Small intestine (tissue), 7 donors: ENCODE data around the gene CBX8. TPM values are rescaled to one million over a fixed set of nuclear protein-coding genes. Genes with fewer than 3 reads are reported as not detected.

ENCODE experiments used
- DNase-seq, 2 donors: peaks; one replicate each; pipeline versions ENCODE4 v3.0.0 to v3.0.0-alpha.2; 2013
- FAIRE-seq: peaks from 2 replicates; lab custom pipeline; 2012; peaks lifted over from hg19 to GRCh38; lab: Jason Lieb, UNC
- H3K27ac ChIP-seq, 3 donors: one replicate each; pipeline ENCODE4 v1.5.1; 2013; ENCODE audit warnings: low read length in 2 of 3, mild to moderate bottlenecking in 2 of 3, control low read depth in 1 of 3, inconsistent platforms in 1 of 3, low read depth in 1 of 3, moderate library complexity in 1 of 3
- H3K27me3 ChIP-seq, 3 donors: one replicate each; pipeline ENCODE4 v1.6.1; 2013; ENCODE audit warnings: low read length in 3 of 3, inconsistent platforms in 1 of 3; ENCODE audit not compliant: control insufficient read depth in 3 of 3, insufficient read depth in 3 of 3
- H3K36me3 ChIP-seq, 3 donors: one replicate each; pipeline ENCODE4 v1.6.1; 2013; ENCODE audit warnings: low read length in 3 of 3, inconsistent platforms in 1 of 3, low read depth in 1 of 3, mild to moderate bottlenecking in 1 of 3, moderate library complexity in 1 of 3; ENCODE audit not compliant: control insufficient read depth in 3 of 3, insufficient read depth in 2 of 3
- H3K4me1 ChIP-seq, 3 donors: one replicate each; pipeline ENCODE4 v1.6.1; 2013; ENCODE audit warnings: low read length in 2 of 3, inconsistent platforms in 1 of 3, low read depth in 1 of 3, mild to moderate bottlenecking in 1 of 3, moderate library complexity in 1 of 3; ENCODE audit not compliant: control insufficient read depth in 3 of 3, insufficient read depth in 2 of 3
- H3K4me3 ChIP-seq, 3 donors: one replicate each; pipeline ENCODE4 v1.5.1; 2013; ENCODE audit warnings: low read length in 3 of 3, control low read depth in 1 of 3, inconsistent platforms in 1 of 3, low read depth in 1 of 3, mild to moderate bottlenecking in 1 of 3, moderate library complexity in 1 of 3
- H3K9me3 ChIP-seq, 2 donors: one replicate each; pipeline ENCODE4 v1.6.1; 2013; ENCODE audit warnings: low read depth in 1 of 2, low read length in 1 of 2; ENCODE audit not compliant: control insufficient read depth in 2 of 2, insufficient read depth in 1 of 2
- WGBS, 3 donors: extraction: QIAGEN DNeasy Blood & Tissue Kit; methylation state at CpG; one replicate each; pipeline ENCODE4 v1.1.7; 2013; 5-methylcytosine and 5-hydroxymethylcytosine counted together
- polyA plus RNA-seq, 4 donors: library from polyadenylated mRNA; stranded (reverse) in 3 of 4; unstranded in 1 of 4; fragments of 200-250 nt in 3 of 4; fragments of 120-200 nt in 1 of 4; gene quantifications; one replicate each; pipeline versions ENCODE4 v1.2.1 to v1.2.3, GENCODE V29; 2013
- donor health status: healthy with polysubstance abuse.
- donor health status: control.
- donor health status: control.
- donor health status: Bipolar disorder and iron deficiency.
- donor health status: healthy.

The CBX8 gene
- polyA plus RNA-seq, 4 donors = 2.7 to 10.0 (median 5.3) TPM

DNA sequence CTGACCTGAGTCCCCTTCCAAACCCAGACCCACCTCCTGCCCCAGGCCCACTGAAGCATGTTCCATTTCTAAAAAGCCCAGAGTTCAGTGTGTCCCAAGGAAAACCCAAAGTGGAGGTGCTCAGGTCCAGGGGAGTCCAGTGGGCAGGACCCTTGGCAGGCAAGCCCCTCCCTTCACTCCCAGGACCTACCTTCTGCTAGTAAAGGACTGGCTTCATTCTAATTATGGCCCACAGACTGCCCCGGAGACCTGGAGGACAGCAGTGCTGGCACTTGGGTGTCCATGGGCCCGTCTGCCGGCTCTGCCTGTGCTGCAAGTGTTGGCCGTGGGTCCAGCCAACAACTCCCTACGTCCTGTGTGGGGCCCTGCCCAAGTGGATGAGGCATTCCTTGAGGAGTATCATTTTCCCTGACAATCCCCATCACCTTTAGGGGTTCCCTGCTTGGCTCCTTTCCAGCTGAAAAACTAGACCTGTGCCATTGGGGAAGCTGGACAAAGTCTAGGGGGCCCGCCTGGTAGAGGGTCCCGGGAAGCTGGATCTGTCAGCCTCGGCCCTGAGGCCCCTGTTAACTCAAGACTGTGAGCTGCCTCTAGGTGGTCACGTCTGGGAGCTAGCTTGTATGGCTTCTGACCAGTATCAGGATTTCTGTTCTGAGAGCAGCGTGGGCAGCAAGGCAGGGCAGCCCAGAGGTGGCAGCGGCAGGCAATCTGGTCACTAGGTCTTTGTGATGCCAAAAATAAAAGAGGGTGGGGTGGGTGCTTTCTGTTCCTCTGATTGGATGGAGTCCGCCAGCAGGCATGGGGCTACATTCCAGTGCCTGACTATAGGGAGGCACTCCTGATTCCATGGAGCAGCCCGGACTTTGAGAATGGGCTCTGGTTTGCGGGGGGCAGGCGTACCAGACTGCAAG is 10.7 kb downstream of the CBX8 start:
- FAIRE-seq = no peak
- no peak overlapping the region for H3K4me3 ChIP-seq
- 78 to 89% (median 79%) methylated on average over 15 of the region's 15 CpGs for WGBS, 3 donors
- H3K27ac ChIP-seq = no peak overlapping the region
- peaks cover 17 to 34% (median 34%) of the 10 kb centered on the region in 3 donors for H3K27me3 ChIP-seq
- DNase-seq = no peak
- H3K36me3 ChIP-seq = peaks cover 0 to 60% (median 0%) of the 10 kb centered on the region in 3 donors
- peaks cover 0 to 4% of the 10 kb centered on the region in 2 donors for H3K9me3 ChIP-seq
- peaks cover 0 to 10% (median 2%) of the 10 kb centered on the region in 3 donors for H3K4me1 ChIP-seq

DNA sequence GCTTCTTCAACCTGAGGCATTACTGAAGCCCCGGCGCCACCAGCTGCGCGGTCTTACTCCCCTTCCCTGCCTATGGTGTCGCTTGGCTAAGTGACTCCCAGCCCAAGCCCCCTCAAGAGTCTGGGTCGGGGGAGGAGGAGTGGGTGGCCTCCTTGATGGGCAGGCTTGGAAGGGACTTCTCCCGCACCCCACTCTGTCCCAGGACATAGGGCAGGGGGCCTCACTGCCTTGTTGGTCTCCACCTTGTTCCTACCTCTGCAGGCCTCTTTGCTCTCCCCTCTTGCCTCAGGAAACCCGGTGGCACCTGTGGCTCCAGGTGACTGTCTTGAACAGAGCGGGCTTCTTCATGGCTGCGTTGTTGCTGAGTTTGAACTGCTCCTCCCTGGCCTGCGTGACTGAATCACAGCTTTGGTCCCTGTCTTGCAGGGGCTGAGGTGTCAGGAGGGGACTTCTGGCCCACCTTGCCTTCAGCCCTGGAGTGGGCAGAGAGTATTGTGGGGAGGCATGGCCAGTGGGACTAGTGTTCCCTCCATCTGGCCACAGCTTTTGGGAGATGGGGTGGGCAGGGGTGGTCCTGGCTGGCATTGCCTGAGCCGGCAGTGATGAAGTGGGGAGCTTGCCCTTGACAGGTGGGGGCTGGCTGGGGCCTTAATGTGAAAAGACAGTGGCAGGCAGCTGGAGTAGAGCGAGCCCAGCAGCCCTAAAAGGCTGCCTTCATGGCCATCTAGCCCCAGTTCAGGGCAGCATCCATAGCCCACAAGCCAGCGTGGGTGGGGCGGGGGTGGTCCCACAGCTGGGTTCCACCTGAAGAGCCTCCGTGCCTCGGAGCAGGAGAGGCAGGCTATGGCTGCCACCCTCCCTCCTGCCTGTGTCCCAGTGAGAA is 11.6 kb downstream of the CBX8 start:
- H3K9me3 ChIP-seq = peaks cover 0 to 4% of the 10 kb centered on the region in 2 donors
- H3K36me3 ChIP-seq = peaks cover 0 to 61% (median 0%) of the 10 kb centered on the region in 3 donors
- 93 to 95% (median 94%) methylated on average over 15 to 17 of the region's 17 CpGs for WGBS, 3 donors
- H3K27me3 ChIP-seq = peaks cover 11 to 25% (median 25%) of the 10 kb centered on the region in 3 donors
- no peak for FAIRE-seq
- H3K4me3 ChIP-seq = no peak overlapping the region
- peaks cover 0 to 11% (median 2%) of the 10 kb centered on the region in 3 donors for H3K4me1 ChIP-seq
- DNase-seq = no peak
- H3K27ac ChIP-seq = no peak overlapping the region

DNA sequence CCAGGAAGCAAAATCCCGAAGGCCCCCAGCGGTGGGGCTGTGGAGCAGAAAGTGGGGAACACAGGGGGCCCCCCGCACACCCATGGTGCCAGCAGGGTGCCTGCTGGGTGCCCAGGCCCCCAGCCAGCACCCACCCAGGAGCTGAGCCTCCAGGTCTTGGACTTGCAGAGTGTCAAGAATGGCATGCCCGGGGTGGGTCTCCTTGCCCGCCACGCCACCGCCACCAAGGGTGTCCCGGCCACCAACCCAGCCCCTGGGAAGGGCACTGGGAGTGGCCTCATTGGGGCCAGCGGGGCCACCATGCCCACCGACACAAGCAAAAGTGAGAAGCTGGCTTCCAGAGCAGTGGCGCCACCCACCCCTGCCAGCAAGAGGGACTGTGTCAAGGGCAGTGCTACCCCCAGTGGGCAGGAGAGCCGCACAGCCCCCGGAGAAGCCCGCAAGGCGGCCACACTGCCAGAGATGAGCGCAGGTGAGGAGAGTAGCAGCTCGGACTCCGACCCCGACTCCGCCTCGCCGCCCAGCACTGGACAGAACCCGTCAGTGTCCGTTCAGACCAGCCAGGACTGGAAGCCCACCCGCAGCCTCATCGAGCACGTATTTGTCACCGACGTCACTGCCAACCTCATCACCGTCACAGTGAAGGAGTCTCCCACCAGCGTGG is 12.4 kb downstream of the CBX8 start:
- H3K36me3 ChIP-seq = peaks cover 0 to 65% (median 0%) of the 10 kb centered on the region in 3 donors
- H3K4me1 ChIP-seq = peaks cover 0 to 13% (median 0%) of the 10 kb centered on the region in 3 donors
- 84 to 94% (median 92%) methylated on average over 27 to 31 of the region's 31 CpGs for WGBS, 3 donors
- no peak for DNase-seq
- peaks cover 3 to 18% (median 17%) of the 10 kb centered on the region in 3 donors for H3K27me3 ChIP-seq
- no peak overlapping the region for H3K27ac ChIP-seq
- peaks cover 0 to 3% of the 10 kb centered on the region in 2 donors for H3K9me3 ChIP-seq
- FAIRE-seq = no peak
- no peak overlapping the region for H3K4me3 ChIP-seq

DNA sequence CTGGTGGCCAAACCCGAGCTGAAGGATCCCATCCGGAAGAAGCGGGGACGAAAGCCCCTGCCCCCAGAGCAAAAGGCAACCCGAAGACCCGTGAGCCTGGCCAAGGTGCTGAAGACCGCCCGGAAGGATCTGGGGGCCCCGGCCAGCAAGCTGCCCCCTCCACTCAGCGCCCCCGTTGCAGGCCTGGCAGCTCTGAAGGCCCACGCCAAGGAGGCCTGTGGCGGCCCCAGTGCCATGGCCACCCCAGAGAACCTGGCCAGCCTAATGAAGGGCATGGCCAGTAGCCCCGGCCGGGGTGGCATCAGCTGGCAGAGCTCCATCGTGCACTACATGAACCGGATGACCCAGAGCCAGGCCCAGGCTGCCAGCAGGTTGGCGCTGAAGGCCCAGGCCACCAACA is 13.0 kb downstream of the CBX8 start:
- DNase-seq (no peak), FAIRE-seq (no peak)
- peaks cover 3 to 16% (median 12%) of the 10 kb centered on the region in 3 donors for H3K27me3 ChIP-seq
- no peak overlapping the region for H3K4me3 ChIP-seq
- peaks cover 0 to 65% (median 0%) of the 10 kb centered on the region in 3 donors for H3K36me3 ChIP-seq
- 88 to 95% (median 94%) methylated on average over 18 of the region's 18 CpGs for WGBS, 3 donors
- H3K9me3 ChIP-seq = no peaks in the 10 kb centered on the region
- peaks cover 0 to 19% (median 0%) of the 10 kb centered on the region in 3 donors for H3K4me1 ChIP-seq
- no peak overlapping the region for H3K27ac ChIP-seq

DNA sequence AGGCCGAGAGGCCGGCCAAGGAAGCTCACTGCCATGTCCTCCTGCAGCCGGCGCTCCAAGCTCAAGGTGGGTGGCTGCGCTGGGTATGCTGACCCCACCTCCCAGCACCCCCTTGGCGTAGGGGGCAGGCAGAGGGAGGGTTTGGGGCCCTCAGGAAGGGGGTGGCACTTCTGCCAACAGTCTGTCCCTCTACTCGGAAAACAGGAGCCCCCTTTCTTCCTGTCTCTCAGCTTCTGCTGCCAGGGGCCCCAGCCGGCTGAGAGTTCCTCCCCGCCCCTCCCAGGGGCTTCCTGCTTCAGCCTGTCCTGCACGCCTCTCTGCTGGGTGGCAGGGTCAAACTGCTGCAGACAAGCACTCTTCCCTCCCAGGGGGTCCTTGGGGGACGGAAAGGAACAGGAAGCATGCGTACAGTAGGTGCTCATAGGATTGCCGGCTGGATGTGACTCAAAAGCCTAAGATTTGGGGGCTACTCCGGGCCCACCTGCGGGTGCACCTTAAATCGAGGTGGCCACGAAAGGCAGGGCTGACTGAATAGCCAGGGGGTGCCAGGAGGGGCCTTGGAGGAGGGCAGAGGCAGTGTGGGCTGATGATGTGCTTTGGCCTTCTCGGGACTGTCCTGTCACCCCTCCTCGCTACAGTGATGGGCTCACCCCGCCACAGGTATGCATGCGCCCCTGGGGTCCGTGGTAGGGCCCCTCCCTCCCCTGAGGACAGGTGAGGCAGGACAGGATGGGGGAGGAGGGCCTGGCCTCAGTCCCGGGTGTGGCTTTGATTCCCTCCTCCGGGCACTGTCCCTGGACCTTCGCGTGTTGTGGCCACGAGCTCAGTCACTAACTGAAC is 14.9 kb downstream of the CBX8 start:
- 75 to 79% (median 78%) methylated on average over 26 to 27 of the region's 27 CpGs for WGBS, 3 donors

DNA sequence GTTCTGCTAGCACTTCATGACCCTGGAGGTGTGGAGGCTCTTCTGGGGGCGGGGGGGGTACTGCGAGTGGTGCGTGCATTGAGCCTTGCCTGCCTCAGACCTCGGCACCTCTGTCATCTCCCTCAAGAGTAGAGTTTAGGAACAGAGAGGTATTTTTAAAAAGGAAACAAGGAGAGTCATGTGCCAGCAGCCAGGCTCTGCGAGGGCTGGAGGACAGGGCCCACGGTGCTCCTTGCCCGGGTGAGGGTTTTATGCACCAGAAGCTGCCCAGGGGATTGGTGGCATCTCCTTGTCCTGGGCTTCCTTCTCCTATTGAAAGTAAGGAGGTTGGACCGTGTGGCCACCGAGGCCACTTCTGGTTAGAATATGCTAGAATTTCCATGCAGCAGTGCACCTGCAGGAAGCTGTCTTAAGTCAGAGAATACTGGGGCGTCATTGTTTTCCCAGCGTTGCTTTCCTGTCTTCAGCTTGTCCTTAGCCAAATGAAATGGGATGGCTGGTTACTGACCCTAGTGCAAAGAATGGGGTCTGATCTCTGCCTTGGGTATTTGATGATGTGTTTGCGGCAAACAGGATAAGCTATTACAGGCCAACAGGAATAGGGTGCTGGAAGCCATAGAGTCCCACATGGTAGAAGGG is 15.7 kb downstream of the CBX8 start:
- FAIRE-seq (no peak), DNase-seq (no peak)
- Histone ChIP-seq H3K36me3 (peaks cover 0 to 53% (median 0%) of the 10 kb centered on the region in 3 donors), H3K9me3 (no peaks in the 10 kb centered on the region), H3K27ac (no peak overlapping the region), H3K27me3 (peaks cover 4 to 10% (median 4%) of the 10 kb centered on the region in 3 donors), H3K4me3 (no peak overlapping the region), H3K4me1 (peaks cover 0 to 35% (median 0%) of the 10 kb centered on the region in 3 donors)
- 51 to 73% (median 67%) methylated on average over 12 of the region's 12 CpGs for WGBS, 3 donors

More for the DNA sequence above, 14.9 kb downstream of the CBX8 start:
- no peaks in the 10 kb centered on the region for H3K9me3 ChIP-seq
- DNase-seq = no peak
- H3K36me3 ChIP-seq = peaks cover 0 to 61% (median 0%) of the 10 kb centered on the region in 3 donors
- no peak overlapping the region for H3K27ac ChIP-seq
- FAIRE-seq = no peak
- peaks cover 0 to 27% (median 0%) of the 10 kb centered on the region in 3 donors for H3K4me1 ChIP-seq
- peaks cover 4 to 10% (median 7%) of the 10 kb centered on the region in 3 donors for H3K27me3 ChIP-seq
- H3K4me3 ChIP-seq = no peak overlapping the region
